Activated CD4-positive, CD25-positive, alpha-beta regulatory T cell (primary cell): ENCODE measurements around the gene ENTPD2.

Experiments
- DNase-seq, 4 experiments: peaks; one replicate each; lab custom pipeline; 2025; lab: John Stamatoyannopoulos, UW

ENTPD2 gene

DNA sequence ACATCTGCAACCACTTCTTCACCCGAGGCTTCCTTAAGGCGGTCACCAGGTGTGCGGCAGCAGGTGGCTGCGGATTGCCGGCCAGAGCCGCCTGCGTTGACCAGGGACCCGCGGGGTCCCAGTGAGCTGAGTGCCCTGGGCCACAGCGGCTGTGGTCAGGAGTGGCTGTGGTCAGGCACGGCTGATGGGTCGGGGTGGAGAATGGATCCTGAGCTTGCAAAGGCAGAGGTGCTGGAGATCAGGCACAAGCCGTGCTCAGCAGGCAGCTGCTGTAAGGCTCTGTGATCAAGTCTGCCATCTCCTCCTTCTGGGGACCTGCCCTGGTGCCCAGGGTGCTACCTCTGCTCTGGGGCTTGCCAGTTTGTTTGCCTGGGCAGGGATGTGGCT is 25.5 kb upstream of the ENTPD2 start:
- DNase-seq, result no peak

DNA sequence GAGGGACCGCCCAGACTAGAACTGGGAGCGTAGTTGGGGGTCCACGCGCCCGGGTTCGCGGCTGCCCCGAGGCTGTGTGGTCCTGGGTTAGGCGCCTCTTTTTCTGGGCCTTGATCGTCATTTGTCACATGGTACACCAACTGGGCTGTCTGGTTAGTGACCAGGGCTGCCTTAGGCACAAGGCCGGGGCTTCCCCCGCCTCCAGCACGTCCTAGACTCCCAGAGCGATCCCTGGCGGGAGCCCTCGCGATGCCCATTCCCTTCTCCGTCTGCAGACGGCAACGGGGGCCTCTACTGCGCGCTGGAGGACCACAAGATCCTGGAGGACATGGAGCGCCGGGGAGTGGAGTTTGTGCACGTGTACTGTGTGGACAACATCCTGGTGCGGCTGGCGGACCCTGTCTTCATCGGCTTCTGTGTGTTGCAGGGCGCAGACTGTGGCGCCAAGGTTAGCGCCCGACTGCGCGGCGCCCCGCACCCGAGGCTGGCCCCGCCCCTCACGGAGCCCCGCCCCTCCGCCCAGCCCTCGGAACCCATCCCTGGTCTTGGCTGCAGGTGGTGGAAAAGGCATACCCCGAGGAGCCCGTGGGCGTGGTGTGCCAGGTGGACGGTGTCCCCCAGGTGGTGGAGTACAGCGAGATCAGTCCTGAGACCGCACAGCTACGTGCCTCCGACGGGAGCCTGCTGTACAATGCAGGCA is 25.0 kb upstream of the ENTPD2 start:
- DNase-seq, result no peak

DNA sequence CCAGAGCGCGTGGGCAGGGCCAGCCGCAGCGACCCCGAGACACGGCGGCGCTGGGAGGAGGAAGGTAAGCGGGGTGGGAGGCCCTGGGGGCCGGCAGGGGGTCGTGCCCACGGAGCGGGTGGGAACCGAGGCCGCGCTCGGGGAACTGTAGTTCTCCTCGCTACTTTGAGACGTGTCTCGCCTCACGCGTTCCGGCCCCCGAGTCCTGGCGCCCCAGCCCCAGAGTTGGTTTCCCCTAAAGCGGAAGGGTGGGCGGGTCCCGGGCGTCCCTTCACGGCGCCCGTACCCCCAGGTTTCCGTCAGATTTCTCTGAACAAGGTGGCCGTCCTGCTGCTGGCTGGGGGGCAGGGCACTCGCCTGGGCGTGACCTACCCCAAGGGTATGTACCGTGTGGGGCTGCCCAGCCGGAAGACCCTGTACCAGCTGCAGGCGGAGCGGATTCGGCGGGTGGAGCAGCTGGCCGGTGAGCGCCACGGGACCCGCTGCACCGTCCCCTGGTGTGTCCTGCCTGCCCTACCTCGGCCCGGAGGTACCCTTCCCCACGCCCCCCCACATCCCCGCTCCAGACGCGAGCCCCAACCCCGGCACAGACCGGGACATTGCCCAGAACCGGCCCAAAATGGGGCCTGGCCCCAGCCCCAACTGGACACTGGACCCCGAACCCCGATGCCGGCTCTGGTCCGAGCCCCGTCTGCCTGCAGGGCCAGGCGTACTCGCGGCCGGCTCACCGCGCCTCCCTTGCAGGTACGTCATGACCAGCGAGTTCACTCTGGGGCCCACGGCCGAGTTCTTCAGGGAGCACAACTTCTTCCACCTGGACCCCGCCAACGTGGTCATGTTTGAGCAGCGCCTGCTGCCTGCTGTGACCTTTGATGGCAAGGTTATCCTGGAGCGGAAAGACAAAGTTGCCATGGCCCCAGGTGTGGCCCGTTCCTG is 24.2 kb upstream of the ENTPD2 start:
- peak in 1 of 4 experiments; percentile 31 for DNase-seq

DNA sequence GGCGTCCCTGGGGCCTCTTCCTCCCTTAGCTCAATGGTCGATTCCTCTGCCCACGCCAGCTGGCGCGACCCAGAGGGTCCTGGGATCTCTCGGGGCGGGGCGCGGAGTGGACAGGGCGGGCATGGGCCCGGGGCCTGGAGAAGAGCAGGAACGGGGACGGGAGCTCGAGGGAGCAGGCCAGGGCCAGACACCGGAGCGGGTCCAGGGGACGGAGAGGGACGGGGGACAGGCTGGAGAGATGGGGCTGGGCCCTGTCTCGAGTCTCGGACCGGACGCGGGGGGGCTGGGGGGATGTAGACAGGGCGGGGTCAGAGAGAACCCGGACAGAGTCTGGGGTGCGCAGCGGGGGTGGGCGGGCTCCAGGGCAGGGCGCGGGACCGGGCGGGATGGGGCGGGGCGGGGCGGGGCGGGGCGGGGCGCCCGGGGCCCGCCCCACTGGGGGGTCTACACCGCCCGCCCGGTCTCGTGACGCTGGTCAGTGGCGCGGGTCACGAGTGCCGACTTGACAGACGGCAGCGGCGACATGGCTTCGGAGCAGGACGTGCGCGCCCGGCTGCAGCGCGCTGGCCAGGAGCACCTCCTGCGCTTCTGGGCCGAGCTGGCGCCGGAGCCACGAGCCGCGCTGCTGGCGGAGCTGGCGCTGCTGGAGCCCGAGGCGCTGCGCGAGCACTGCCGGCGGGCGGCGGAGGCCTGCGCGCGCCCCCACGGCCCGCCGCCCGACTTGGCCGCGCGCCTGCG is 23.3 kb upstream of the ENTPD2 start, which contains the start of gene UAP1L1:
UAP1L1 (plus strand) TSS at position 508 of the 738 bp plus-strand sequence; CDS start at position 524, 16 bp downstream.
- DNase-seq, result no peak

DNA sequence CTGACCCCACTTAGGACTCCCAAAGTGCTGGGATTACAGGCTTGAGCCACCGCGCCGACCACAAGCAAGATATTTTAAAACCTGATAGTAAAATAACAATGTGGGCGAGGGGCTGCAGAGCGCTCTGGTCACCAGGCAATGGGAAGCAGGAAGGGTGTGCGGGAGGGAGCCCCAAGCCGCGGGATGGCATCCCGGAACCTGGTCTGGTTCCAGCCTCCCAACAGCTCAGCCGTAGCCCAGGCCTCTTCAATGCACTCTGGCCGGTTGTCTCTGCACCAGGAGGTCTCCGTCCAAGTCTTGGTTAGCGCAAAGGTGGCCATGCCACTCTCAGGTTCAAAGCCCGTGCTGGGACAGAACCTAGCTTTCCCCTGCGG is 22.8 kb upstream of the ENTPD2 start:
- DNase-seq, result no peak

DNA sequence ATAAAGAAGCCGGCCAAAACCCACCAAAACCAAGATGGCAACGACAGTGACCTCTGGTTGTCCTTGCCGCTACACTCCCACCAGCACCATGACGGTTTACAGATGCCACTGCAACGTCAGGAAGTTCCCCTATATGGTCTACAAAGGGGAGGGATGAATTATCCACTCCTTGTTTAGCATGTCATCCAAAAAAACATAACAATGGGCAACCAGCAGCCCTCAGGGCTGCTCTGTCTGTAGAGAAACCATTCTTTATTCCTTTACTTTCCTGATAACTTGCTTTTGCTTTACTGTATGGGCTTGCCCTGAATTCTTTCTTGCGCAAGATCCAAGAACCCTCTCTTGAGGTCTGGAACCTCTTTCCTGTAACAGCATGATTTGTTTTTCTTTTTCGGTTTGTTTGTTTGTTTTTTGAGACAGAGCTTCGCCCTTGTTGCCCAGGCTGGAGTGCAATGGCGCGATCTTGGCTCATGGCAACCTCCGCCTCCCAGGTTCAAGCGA is 21.5 kb upstream of the ENTPD2 start:
- DNase-seq, result no peak

DNA sequence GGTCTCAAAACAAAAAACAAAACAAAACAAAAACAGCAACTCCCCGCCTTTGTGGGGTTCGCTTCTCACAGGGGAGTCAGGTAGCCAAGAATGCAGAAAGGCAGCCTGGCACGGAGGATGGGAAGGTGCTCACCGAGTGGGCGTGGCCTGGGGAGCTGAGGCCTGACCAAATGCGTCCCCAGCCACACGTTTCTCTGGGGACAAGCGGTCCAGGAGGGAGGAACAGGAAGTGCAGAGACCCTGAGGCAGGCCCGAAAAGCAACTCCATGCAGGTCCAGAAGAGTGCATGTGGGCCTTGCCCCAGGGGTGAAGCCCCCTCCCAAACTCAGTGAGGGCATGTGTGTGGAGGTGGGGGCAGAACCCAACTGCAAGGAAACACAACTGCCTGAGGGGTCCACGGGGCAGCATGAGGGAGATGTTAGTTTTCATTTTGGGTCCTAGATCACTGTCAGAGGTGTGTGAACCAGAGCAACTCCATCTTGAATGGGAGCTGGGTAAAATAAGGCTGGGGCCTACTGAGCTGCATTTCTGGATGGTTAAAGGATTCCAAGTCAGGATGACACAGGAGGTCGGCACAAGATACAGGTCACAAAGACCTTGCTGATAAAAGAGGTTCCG is 20.9 kb upstream of the ENTPD2 start:
- no peak for DNase-seq

DNA sequence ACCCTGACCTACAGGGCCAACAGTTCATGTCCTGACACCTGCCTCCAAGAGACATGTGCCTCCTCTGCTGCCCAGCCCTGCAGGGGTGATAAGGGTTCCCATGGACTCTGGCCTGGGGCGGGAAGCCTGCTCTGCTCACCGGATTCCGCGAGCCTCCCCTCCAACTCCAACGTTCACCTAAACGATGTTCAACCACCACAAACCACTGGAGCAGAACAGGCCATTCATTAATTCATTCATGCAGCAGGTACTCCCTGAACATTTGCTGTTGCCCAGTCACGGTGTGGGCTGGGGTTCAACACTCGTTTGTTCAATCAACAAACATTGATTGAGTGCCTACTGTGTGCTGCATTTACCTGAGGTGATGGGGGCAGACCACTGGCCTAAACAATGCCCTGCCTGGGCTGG is 20.1 kb upstream of the ENTPD2 start:
- no peak for DNase-seq

DNA sequence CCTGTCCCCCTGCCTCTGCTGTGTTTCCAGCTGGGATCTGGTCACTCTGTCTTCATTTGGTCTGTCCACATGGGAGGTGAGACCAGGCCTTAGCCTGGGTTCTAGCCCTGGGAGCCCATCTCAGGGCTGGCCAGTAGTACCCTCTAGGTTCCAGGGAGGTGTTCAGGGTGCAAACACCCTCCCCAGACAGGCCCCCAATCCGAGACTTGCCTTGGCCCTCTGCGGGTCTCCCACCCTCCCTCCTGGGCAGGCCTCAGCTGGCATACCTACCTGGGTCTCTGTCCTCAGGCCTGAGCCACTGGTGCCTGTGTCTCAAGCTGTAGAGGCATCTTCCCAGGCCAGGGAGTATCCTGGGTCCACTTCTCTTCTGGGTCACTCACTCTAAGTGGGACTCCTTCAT is 17.4 kb upstream of the ENTPD2 start:
- no peak for DNase-seq

DNA sequence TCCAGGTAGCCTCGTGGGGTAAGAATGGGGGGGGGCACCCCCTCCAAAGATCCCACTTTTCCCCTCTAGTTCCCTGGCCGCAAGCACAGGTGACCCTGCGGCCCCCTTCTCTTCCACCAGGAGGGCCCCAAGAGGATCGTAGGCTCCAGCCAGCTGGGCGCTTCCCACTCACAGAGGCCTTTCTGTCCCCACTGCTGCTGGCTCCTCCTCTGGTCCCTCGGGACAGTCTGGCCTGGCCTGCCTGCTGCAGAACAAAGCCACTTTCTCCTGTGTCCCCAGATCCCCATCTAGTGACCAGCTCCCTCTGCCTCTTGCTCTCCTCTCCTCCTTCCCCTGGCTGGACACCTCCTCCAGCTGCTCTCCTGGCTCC is 17.0 kb upstream of the ENTPD2 start:
- no peak for DNase-seq

DNA sequence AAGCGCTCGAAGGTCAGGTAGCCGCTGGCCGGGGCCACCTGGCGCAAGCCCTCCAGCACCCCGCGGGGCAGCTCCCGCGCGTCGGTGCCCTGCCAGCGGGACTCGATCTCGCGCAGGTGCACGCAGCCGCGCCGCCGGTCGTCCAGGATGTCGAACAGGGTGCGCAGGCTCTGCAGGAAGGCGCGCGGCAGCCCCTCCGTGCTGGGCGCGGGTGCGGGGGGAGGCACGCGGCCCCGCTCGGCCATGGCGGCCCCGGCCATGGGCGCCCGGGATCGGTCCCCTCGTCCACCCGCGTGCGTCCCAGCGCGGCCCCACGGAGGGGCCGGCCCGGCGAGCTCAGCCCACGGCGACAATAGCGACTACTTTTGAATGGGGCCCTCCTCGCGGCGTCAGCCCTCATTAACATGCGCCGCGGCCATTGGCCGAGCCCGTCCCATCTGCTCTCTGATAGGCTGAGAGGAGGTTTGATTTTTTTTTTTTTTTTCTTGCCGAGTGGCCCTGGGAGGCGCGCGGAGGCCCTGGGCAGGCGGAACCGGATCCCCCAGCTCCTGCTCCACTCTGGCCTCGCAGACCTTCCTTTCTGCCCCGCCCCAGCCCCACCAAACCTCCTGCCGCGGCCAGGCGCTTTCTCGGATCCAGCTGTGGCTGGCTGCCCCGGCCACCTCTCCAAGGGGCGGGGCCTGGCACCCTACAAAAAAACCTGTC is 16.5 kb upstream of the ENTPD2 start, which contains the start of gene SAPCD2:
SAPCD2 (minus strand) TSS at position 357 of the 705 bp plus-strand sequence; CDS start at position 260, 97 bp downstream.
- DNase-seq, result peak; percentile 54 to 66 (median 64)

DNA sequence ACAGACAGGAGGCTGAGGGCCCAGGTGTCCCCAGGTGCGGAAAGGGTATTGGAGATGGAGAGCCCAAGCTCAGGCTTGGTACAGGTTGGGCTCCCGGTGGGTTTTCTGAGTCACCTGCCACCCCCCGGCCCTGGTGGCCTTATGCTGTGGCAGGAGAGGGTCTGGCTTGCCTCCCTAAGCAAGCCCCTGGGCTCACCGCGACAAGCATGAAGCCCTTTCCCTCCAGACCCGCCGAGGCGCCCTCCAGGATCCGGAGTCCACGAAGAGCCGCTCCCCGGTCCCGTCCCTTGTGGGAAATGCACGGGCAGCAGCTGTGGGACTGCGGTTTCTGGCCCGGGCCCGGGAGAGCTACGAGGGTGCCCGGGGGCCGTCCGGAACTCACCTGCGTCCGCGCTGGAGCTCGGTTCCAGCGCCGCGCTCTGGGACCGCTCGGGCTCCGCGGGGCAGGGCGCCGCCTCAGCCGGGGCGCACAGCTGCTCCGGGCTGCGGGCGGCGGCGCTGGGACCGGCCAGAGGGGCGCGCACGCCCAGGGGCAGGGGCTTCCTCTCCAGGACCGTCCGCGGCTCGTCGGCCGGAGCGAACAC is 15.7 kb upstream of the ENTPD2 start:
- DNase-seq, result no peak

DNA sequence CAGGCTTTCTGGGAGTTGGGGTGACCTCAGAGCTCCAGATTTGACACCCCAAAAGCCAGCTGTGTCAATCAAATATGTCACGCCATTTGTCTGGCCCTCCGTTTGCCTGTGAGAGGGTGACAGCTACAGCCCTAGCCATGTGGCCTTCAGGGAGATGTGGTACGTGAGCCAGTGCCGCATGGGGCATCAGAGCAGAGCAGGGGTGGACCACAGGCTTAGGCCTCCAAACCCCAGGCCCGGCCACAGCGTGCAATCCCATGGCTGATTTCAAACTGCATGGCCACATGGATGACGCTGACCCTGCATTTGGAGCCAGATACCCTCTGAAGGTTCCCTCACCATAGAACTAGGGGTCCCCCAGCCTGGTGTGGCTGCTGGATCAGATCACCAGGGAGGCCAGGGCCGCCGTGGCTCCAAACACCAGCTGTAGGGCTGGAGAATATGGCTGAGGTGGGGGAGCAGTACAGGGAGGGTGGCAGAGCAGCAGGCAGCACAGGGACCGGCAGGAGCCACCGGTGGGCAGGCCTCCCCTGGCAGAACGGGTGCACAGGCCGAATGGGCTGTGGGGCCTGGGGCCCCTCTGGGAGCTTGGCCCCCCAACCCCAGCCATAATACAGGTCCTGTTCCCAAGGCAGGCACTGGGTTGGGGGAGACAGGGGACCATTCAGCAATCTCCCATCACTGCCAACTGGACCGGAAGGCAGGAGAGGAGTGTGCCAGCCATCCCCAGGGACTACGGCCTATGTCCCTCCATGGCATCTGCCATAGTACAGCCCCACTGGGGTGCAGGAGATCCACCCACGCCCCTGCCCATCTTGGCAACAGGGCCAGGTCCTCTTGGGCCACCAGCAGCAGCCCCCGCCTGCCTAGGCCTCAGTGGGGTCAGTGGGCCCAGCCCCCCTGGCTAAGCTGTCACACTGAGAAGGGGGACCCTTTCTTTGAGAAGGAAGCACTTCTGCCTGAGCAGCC is 15.0 kb upstream of the ENTPD2 start:
- DNase-seq, result no peak

DNA sequence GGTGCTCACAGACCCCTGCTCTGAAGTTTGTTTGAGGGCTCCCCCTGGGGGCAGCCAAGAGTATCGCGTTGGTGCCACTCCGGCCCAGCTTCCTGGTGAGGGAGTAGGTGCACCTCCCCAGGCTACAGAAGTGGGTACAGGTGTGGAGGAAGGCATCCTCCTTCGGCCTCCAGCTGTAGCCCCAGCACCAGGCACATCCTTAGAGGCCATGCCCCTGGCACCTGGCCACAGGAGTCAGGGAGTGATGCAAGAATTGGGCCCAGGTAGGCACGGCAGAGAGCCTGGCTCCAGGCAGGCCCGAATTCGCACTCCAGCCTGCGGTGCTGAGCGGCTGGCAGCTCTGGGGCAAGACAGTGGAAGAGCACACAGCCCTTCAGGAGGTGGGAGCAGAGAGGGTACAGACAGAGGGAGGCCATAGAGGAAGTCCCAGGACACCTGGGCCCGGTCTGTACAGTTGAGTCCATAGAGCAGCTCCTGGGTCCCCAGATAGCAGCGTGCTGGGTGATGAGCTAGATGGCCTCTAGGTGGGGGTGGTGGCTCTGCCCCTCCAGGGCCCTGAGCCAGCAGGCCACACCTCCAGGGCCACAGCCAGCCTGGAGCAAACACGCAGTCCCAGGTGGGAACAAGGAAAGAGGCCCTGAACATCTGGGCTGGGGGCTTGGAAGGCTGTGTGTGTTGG is 14.1 kb upstream of the ENTPD2 start:
- DNase-seq, result peak; percentile 67 to 76 (median 74)

DNA sequence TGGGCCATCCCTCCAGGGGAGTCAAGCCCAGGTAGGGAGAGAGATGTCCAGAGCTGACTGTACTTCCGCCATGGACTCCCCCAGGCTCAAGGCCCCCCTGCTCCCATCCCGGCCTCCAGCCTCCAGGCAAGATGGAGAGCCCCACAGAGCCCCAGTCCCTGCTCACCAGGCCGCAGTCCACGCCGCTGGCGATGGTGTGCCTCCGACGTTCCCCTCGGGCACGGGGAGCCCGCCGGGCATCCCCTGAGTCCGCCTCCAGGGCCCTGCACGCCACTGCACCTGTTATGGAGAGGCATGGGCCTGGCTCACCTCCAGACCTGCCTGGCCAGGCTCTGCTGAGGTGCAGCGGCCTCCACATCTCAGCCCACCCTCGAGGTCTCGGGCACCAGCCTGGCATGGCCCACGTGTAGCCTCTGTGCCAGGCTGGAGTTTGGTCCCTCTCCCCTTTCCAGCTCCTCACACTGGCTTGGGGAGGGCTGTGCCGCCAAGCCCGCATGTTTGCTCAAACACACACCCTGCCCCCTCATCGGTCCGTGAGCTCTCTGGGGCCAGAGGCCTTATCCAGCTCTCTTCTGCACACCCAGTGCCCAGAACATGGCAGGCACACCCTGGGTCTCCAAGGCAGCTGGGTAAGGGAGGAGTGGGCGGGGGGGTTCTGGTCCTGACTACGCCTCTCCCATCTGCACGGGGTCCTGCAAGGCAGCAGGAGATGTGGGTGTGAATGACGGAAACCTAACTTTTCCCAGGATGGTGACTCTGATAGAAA is 12.4 kb upstream of the ENTPD2 start:
- DNase-seq, result no peak

DNA sequence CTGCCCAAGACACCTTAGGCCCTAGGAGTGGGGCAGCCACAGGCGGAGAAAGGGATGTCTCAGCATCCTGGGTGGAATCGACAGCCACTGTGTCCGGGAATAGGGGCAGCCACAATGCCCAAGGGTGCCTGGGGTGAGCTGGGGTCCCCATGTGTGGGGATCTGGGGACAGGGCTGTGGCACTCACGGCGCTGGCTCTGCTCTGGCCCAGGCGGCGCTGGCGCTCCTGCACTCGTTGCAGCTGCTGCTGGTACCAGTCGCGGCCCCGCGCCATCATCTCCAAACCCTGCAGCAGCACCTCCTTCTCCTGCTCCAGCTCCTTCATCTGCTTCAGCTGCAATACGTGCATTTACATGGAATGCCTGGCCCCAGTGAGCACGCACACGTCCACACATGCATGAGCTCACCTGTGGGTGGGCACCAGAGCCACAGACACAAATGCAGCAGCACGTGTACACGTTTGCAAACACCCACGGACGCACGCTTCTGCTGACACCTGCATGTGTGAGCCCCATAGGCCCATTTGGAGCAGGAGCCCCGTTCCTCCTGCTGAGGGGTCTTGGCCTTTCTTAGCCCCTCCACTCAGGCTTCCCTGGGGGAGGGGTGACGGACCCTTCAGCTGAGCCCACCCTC is 11.6 kb upstream of the ENTPD2 start:
- DNase-seq, result no peak

DNA sequence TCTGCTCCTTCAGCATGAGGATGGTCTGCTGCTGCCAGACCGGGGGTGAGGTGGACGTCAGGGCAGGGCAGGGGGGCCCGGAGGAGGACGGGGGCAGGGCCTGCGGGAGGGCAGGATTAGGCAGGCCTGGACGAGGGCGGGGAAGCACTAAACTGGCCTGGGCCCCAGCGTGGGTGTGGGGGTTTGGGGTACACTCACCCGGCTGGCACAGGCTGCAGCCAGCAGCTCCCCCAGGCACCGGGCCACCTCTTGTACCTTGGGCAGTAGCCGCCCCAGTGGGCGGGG is 11.0 kb upstream of the ENTPD2 start:
- no peak for DNase-seq
